IPS-18c (cell line): ENCODE data around the gene MYO3B.

Experiments used
- H3K4me3 ChIP-seq: 2 replicates; pipeline ENCODE4 v1.7.0; 2013; ENCODE audit warnings: low read depth, mild to moderate bottlenecking, low read length, moderate library complexity; ENCODE audit not compliant: insufficient read depth
- H3K9me3 ChIP-seq: one replicate; pipeline ENCODE4 v1.6.1; 2013; ENCODE audit warnings: mild to moderate bottlenecking, low read length, moderate library complexity; ENCODE audit not compliant: control insufficient read depth, insufficient read depth

The MYO3B gene

GRCh38 chr2:170500104-170500503 lies 322.2 kb downstream of the MYO3B start:
- no peaks in the 10 kb centered on the region for H3K9me3 ChIP-seq
- H3K4me3 ChIP-seq: no peak overlapping the region

- Histone ChIP-seq H3K4me3 (no peak overlapping the region), H3K9me3 (no peaks in the 10 kb centered on the region)
These were observed 322.8 kb downstream of the MYO3B start for GRCh38 chr2:170500770-170501169.

- H3K9me3 ChIP-seq: no peaks in the 10 kb centered on the region
- no peak overlapping the region for H3K4me3 ChIP-seq
These were observed 323.6 kb downstream of the MYO3B start for GRCh38 chr2:170501421-170502043.

- no peak overlapping the region for H3K4me3 ChIP-seq
These were observed 324.6 kb downstream of the MYO3B start for GRCh38 chr2:170502361-170503130.

GRCh38 chr2:170503563-170503962 lies 325.6 kb downstream of the MYO3B start:
- H3K4me3 ChIP-seq: no peak overlapping the region

More at GRCh38 chr2:170502361-170503130, 324.6 kb downstream of the MYO3B start:
- no peaks in the 10 kb centered on the region for H3K9me3 ChIP-seq

GRCh38 chr2:170503971-170504809 lies 326.2 kb downstream of the MYO3B start:
- Histone ChIP-seq H3K9me3 (no peaks in the 10 kb centered on the region), H3K4me3 (no peak overlapping the region)

More at GRCh38 chr2:170503563-170503962, 325.6 kb downstream of the MYO3B start:
- no peaks in the 10 kb centered on the region for H3K9me3 ChIP-seq

GRCh38 chr2:170504810-170505145 lies 326.8 kb downstream of the MYO3B start:
- no peaks in the 10 kb centered on the region for H3K9me3 ChIP-seq
- H3K4me3 ChIP-seq: no peak overlapping the region

- Histone ChIP-seq H3K9me3 (no peaks in the 10 kb centered on the region), H3K4me3 (no peak overlapping the region)
These were observed 327.8 kb downstream of the MYO3B start for GRCh38 chr2:170505631-170506275.

GRCh38 chr2:170509452-170510193 lies 331.7 kb downstream of the MYO3B start:
- H3K4me3 ChIP-seq: no peak overlapping the region
- no peaks in the 10 kb centered on the region for H3K9me3 ChIP-seq

- H3K9me3 ChIP-seq: no peaks in the 10 kb centered on the region
- H3K4me3 ChIP-seq: no peak overlapping the region
These were observed 334.3 kb downstream of the MYO3B start for GRCh38 chr2:170512266-170512665.

- H3K4me3 ChIP-seq: no peak overlapping the region
These were observed 336.2 kb downstream of the MYO3B start for GRCh38 chr2:170514140-170514539.

GRCh38 chr2:170517538-170517937 lies 339.6 kb downstream of the MYO3B start:
- H3K4me3 ChIP-seq: no peak overlapping the region
- no peaks in the 10 kb centered on the region for H3K9me3 ChIP-seq

More at GRCh38 chr2:170514140-170514539, 336.2 kb downstream of the MYO3B start:
- H3K9me3 ChIP-seq: no peaks in the 10 kb centered on the region

- Histone ChIP-seq H3K9me3 (no peaks in the 10 kb centered on the region), H3K4me3 (no peak overlapping the region)
These were observed 341.0 kb downstream of the MYO3B start for GRCh38 chr2:170518911-170519310.

GRCh38 chr2:170521299-170521698 lies 343.4 kb downstream of the MYO3B start:
- Histone ChIP-seq H3K4me3 (no peak overlapping the region), H3K9me3 (no peaks in the 10 kb centered on the region)

GRCh38 chr2:170523506-170523905 lies 345.6 kb downstream of the MYO3B start:
- no peak overlapping the region for H3K4me3 ChIP-seq
- H3K9me3 ChIP-seq: no peaks in the 10 kb centered on the region

GRCh38 chr2:170524828-170525565 lies 347.1 kb downstream of the MYO3B start:
- no peaks in the 10 kb centered on the region for H3K9me3 ChIP-seq
- H3K4me3 ChIP-seq: no peak overlapping the region
